GM12872 (cell line): ENCODE data around the gene OCIAD1.

Experiments
- TF ChIP-seq, protein P1 (sequence below): IDR thresholded peaks from 3 replicates; pipeline ENCODE4 v1.5.1; 2011; ENCODE audit warnings: low read depth, mild to moderate bottlenecking, low read length, moderate library complexity; ENCODE audit not compliant: insufficient read depth

OCIAD1 gene

DNA sequence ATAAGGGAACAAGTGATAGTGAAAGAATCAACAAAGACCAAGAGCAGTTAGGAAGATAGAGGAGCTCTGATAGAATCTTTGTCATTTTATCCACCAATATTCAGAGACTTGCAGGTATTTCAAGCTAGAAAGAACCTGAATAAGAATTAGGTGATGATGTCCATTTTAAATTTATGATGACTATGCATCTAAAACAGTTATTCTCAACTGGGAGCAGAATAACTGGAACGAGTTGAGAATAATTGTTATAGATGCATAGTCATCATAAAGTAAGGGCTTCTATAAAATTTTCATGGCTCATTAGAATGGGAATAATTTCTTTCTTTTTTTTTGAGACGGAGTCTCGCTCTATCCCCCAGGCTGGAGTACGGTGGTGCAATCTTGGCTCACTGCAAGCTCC lies 5.8 kb downstream of the OCIAD1 start:
- TF ChIP-seq, protein P1, sequence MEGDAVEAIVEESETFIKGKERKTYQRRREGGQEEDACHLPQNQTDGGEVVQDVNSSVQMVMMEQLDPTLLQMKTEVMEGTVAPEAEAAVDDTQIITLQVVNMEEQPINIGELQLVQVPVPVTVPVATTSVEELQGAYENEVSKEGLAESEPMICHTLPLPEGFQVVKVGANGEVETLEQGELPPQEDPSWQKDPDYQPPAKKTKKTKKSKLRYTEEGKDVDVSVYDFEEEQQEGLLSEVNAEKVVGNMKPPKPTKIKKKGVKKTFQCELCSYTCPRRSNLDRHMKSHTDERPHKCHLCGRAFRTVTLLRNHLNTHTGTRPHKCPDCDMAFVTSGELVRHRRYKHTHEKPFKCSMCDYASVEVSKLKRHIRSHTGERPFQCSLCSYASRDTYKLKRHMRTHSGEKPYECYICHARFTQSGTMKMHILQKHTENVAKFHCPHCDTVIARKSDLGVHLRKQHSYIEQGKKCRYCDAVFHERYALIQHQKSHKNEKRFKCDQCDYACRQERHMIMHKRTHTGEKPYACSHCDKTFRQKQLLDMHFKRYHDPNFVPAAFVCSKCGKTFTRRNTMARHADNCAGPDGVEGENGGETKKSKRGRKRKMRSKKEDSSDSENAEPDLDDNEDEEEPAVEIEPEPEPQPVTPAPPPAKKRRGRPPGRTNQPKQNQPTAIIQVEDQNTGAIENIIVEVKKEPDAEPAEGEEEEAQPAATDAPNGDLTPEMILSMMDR, result no peak

- TF ChIP-seq, protein P1, result no peak
Observed at GRCh38 chr4:48841045-48841827, 10.3 kb downstream of the OCIAD1 start.

- TF ChIP-seq, protein P1, result no peak
Observed at GRCh38 chr4:48844843-48845242, 14.0 kb downstream of the OCIAD1 start.

GRCh38 chr4:48851651-48852050 lies 20.8 kb downstream of the OCIAD1 start:
- TF ChIP-seq, protein P1, result no peak

DNA sequence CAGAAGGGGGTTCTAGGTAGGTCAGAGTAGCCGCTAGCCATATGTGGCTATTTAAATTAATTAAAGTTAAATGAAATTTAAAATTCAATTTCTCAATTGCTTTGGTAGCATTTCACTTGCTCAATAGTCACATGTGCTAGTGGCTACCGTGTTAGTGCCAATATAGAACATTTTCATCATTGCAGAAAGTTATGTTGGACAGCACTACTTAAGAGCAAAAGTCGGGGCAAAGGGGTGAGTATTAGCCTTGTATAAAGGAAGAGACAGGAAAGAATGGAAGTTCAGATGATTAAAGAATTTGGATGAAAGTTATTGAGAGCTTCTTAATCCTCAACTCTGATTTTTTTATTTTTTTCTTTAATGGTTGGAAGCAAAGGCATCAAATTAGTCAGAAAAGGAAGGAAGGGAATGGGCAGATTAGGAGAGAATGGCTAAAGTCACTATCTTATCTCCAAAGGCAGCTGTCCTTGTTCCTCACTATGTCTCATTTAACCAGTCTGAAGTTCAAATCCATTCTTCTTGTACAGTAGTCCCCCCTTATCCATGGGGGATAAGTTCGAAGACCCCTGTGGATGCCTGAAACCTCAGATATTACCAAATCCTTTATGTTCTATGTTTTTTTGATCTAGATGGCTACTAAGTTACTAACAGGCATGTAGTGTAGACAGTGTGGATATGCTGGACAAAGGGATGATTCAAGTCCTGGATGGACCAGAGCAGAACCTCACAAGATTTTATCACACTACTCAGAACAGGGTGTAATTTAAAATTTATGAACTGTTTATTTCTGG lies 22.9 kb downstream of the OCIAD1 start:
- TF ChIP-seq, protein P1, result no peak

GRCh38 chr4:48854395-48854683 lies 23.5 kb downstream of the OCIAD1 start:
- TF ChIP-seq, protein P1, result no peak

GRCh38 chr4:48854982-48855381 lies 24.1 kb downstream of the OCIAD1 start:
- TF ChIP-seq, protein P1, result no peak
